GM19193 (cell line): ENCODE results near the gene YKT6.

Experiments
- POLR2A ChIP-seq: IDR thresholded peaks from 4 replicates; pipeline ENCODE4 v1.6.1; 2011; ENCODE audit not compliant: insufficient read depth, insufficient read length; ENCODE audit errors: extremely low read depth

The YKT6 gene

DNA sequence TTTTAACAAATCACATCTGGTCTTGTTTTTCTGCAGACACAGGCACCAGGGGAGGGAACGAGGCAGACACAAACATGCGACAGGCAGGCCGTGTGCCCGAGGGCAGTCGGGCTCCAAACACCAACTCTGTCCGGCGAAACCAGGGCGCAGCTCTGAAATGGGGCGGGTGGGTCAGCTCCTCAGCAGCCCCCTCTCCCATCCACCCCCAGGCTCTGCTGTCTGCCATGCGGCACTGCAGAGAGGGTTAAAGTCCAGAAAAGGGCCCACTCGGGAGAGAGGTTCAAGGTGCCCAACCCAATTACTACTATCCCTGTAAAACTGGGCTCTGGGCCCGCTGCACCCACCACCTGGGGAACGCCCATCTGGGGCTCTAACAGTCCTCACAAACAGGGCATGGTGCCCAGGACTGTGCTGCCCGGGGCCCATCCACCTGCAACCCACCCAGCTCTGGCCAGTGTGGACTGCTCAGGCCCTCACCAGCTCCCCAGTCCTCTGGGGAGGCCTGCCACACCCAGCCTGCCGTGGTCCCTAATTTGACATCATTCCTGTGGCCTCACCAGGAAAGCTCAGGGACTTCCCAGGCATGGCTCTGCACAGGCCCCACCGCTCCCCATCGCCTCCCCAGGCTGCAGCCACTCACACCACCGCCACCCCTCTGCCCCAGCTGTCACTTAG lies 18.7 kb downstream of the YKT6 start:
- no peak for TF ChIP-seq POLR2A

DNA sequence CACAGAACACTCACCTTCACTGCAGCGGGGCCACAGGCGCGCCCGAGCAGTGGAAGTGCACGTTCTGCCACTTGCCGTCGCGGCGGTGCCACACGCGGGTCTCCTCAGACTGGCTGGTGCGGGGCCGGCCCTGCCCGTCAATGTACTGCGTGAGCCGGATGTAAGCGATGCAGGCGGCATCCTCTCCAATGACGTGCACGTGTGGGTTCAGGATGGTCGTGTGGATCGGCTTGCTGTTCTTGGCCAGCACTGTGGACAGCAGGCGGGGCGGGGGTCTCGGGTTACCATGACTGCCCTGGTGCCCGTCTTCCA lies 19.2 kb downstream of the YKT6 start:
- TF ChIP-seq POLR2A = no peak

DNA sequence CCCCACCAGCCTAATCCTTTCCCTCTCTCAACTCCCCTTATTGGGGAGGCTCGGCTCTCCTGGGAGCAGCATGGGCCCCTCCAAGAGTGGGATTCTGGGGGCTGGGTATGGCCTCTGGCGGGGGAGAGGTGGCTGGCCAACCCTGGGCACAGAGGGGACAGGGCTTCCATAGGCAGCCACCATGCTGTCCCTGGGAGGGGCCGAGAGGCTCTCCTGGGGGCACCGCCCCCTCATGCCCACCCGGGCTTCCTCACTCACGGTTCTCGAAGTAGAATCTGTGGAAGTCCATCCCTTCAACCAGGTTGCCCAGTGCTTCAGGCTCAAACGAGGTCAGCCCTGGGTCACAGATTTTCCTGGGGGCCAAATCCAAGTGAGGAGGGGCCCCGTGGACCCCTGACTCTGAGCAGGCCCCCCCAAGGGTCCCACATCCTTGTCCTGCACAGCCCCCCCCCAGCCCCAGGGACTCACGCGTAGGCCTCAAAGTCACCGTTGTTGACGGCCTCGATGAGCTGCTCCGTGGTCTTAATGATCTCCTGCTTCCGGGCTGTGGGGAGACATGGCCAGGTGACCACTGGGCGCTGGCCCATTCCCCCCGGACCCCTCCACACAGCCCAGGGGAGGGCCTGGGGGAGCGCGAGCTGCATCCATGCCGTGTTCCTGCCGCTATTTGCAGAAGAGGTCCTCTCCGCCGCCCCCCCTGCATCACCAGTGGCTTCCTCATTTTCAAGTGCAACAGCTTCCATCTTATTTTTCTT lies 19.8 kb downstream of the YKT6 start:
- TF ChIP-seq POLR2A = no peak

GRCh38 chr7:44221231-44221791 lies 20.5 kb downstream of the YKT6 start:
- no peak for TF ChIP-seq POLR2A

- no peak for TF ChIP-seq POLR2A
These were observed 21.3 kb downstream of the YKT6 start for GRCh38 chr7:44222074-44222473.

GRCh38 chr7:44222776-44223261 lies 22.0 kb downstream of the YKT6 start:
- TF ChIP-seq POLR2A = no peak

DNA sequence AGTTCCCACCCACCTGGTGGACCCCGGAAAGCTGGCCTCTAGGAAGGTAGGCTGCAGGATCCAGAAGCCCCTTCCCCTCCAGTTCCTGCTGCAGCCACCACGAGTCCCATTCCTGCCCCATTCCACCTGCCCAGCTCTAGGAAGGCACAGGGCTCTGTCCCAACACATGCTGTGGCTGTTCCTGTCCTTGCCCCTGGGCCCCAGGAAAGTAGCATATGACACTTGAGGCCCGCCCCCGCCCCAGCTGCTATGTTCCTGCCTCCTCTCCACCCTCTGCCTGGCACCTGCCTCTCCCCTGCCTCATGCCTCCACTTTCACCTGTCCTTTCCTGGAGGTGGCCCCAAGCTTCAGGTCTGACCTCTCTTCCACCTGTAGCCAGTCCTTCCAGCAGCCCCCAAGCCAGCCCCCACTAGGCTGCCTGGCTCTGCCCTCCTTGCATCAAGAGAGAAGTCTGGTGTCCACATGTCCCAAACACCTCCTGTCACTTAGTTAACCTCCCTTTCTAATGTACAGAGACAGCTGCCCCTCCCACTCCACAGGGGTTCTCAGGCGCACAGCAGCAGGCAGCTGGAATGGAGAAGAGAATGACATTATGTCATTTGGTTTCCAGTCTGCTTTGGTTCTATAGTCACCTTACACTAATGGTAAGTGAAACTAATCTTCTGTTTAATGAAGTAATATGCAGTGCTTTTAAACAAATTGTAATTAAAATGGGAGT lies 22.7 kb downstream of the YKT6 start:
- TF ChIP-seq POLR2A = no peak

GRCh38 chr7:44224080-44224973 lies 23.5 kb downstream of the YKT6 start:
- TF ChIP-seq POLR2A = no peak

GRCh38 chr7:44224974-44225565 lies 24.3 kb downstream of the YKT6 start:
- TF ChIP-seq POLR2A = no peak

- no peak for TF ChIP-seq POLR2A
These were observed 25.0 kb downstream of the YKT6 start for GRCh38 chr7:44225566-44226395.

DNA sequence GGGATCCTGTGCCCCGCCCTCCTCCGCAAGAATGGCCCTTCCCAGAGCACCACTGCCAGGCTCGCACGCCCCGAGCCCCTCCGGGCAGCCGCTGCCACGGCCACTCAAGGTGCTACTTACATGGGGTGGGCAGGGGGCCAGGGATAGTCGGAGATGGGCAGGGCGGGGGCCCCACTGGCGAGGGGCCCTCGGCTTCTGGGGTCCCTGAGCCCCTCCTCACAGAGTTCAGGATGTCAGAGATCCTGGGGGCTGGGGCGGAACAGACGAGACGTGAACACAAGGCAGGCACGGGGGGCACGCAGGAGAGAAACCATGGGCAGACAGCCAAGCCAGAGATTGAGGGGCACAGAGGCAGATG lies 25.6 kb downstream of the YKT6 start:
- no peak for TF ChIP-seq POLR2A

DNA sequence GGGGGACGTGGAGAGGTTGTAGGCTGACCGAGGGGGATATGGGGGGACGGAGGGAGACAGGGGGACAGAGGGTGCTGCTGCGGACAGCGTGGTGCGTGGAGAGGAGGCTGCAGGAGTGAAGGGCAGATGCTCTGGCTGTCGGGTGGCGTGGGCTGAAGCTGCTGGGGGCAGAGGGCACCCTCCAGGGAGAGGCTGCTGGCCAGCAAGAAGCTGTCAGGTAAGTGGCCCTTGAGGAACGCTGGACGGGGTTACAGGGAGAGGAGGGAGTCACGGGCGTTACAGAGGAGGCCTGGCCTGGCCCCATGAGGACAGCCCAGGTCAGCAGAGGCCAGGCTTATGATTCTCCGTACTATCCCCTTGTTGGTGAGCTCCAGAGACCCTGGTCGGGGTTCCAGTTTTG lies 27.1 kb downstream of the YKT6 start:
- no peak for TF ChIP-seq POLR2A

- no peak for TF ChIP-seq POLR2A
These were observed 28.0 kb downstream of the YKT6 start for GRCh38 chr7:44228571-44229350.
